Spleen (tissue), 11 donors: Measurements from ENCODE around the gene NPSR1. TPM values are rescaled to one million over a fixed set of nuclear protein-coding genes. Genes with fewer than 3 reads are reported as not detected.

Experiments used
- DNase-seq: peaks from one replicate; pipeline ENCODE4 v3.0.0-alpha.2; 2020
- H3K27ac ChIP-seq, 8 donors: fragments of 200-600 bp; sonication (generic) in 7 of 8; 1 replicate in 4 of 8; 2 replicates in 4 of 8; pipeline versions ENCODE4 v1.5.0 to v1.8.0; 2016 to 2021; ENCODE audit warnings: inconsistent platforms in 4 of 8, mild to moderate bottlenecking in 4 of 8, moderate library complexity in 1 of 8
- H3K27me3 ChIP-seq, 7 donors: fragments of 200-600 bp; sonication (generic) in 6 of 7; replicated peaks in 1 of 7; 1 replicate in 4 of 7; 2 replicates in 3 of 7; pipeline versions ENCODE4 v1.5.0 to v1.8.0; 2016 to 2021; ENCODE audit warnings: inconsistent platforms in 3 of 7, mild to moderate bottlenecking in 1 of 7
- H3K36me3 ChIP-seq, 6 donors: fragments of 200-600 bp; sonication (generic) in 5 of 6; 1 replicate in 4 of 6; 2 replicates in 2 of 6; pipeline versions ENCODE4 v1.5.0 to v1.8.0; 2016 to 2021; ENCODE audit warnings: inconsistent platforms in 2 of 6
- H3K4me1 ChIP-seq, 6 donors: fragments of 200-600 bp; sonication (generic) in 5 of 6; 1 replicate in 3 of 6; 2 replicates in 3 of 6; pipeline versions ENCODE4 v1.5.0 to v1.8.0; 2016 to 2021; ENCODE audit warnings: inconsistent platforms in 3 of 6
- H3K4me3 ChIP-seq, 8 donors: fragments of 200-600 bp; sonication (generic) in 7 of 8; 1 replicate in 4 of 8; 2 replicates in 4 of 8; pipeline versions ENCODE4 v1.5.0 to v1.8.0; 2016 to 2021; ENCODE audit warnings: inconsistent platforms in 4 of 8, mild to moderate bottlenecking in 4 of 8, moderate library complexity in 2 of 8
- H3K9me3 ChIP-seq, 8 donors: fragments of 200-600 bp; sonication (generic) in 7 of 8; 1 replicate in 4 of 8; 2 replicates in 4 of 8; pipeline versions ENCODE4 v1.5.0 to v1.8.0; 2016 to 2021; ENCODE audit warnings: inconsistent platforms in 4 of 8
- CTCF ChIP-seq, 11 experiments: fragments of 200-600 bp in 7 of 11; fragments of 450-650 bp in 4 of 11; sonication (generic) in 4 of 11; IDR thresholded peaks in 8 of 11; conservative IDR thresholded peaks in 3 of 11; 1 replicate in 7 of 11; 2 replicates in 4 of 11; pipeline versions ENCODE4 v1.4.0 to v1.8.0; 2016 to 2021; ENCODE audit warnings: antibody characterized with exemption in 11 of 11, inconsistent platforms in 4 of 11, mild to moderate bottlenecking in 1 of 11
- POLR2A ChIP-seq, 3 donors: fragments of 450-650 bp; IDR thresholded peaks; one replicate each; pipeline ENCODE4 v1.5.1; 2017; ENCODE audit warnings: antibody characterized with exemption in 3 of 3, mild to moderate bottlenecking in 1 of 3
- POLR2AphosphoS5 ChIP-seq, 3 donors: sonication (generic); formaldehyde crosslinking; IDR thresholded peaks; one replicate each; pipeline ENCODE4 v1.5.1; 2017; ENCODE audit warnings: antibody characterized with exemption in 3 of 3
- WGBS, 5 donors: extraction: QIAGEN DNeasy Blood & Tissue Kit in 3 of 5; methylation state at CpG; one replicate each; pipeline versions ENCODE4 v1.1.5 to v1.1.7; 2013 to 2018; 5-methylcytosine and 5-hydroxymethylcytosine counted together
- intact Hi-C: fragments of 100-400 bp; cut with DNase I; formaldehyde crosslinking; loops from one replicate; pipeline ENCODE4 v1.15.0; 2023; ENCODE audit warnings: low total_unique reads
- polyA plus RNA-seq, 3 donors: library from polyadenylated mRNA; stranded (reverse); fragments of 200-250 nt; gene quantifications; one replicate each; pipeline ENCODE4 v1.2.1, GENCODE V29; 2013
- total RNA-seq, 7 donors: library from RNA; depleted of rRNA in 3 of 7; stranded (reverse); fragments of >200 nt in 3 of 7; fragmentation: NEBNext Ultra II Directional in 4 of 7; extraction: Animal tissue kit (Norgen Biotek cat#: 25700) in 4 of 7; gene quantifications; one replicate each; pipeline versions ENCODE4 v1.1.0 to v1.2.1, GENCODE V29; 2016 to 2021
- donor health status: healthy with polysubstance abuse.
- donor health status: DM: no; HTN: no; CAD: no; lungs with moderate emphysema.
- donor health status: DM: no; HTN: no; CAD: no.
- donor health status: Bipolar disorder and iron deficiency.
- donor health status: healthy.
- donor health status: DM: no; HTN: no; CAD: no.
- donor health status: DM: yes; HTN: yes; CAD: no.

The NPSR1 gene
- total and polyA plus RNA-seq, 10 donors, result not detected

- Histone ChIP-seq H3K27me3 (no peaks in the 10 kb centered on the region), H3K4me3 (no peak overlapping the region), H3K27ac (no peak overlapping the region), H3K36me3 (no peaks in the 10 kb centered on the region), H3K4me1 (no peaks in the 10 kb centered on the region), H3K9me3 (no peaks in the 10 kb centered on the region)
- DNase-seq, result no peak
- 74 to 93% (median 87%) methylated on average over 6 of the region's 6 CpGs for WGBS, 5 donors
- TF ChIP-seq POLR2A (IDR thresholded peaks at IDR 0.05), result no peak
- no peak for TF ChIP-seq CTCF (IDR thresholded peaks at IDR 0.05 in 8 of 11, conservative IDR thresholded peaks at IDR 0.05 in 3 of 11)
- TF ChIP-seq POLR2AphosphoS5 (IDR thresholded peaks at IDR 0.05), result no peak
- intact Hi-C loops, result no loop called here
These were observed 14.4 kb downstream of the NPSR1 start for GRCh38 chr7:34672430-34672829.

- no peaks in the 10 kb centered on the region for H3K9me3 ChIP-seq
- H3K4me1 ChIP-seq, result no peaks in the 10 kb centered on the region
- H3K4me3 ChIP-seq, result no peak overlapping the region
- H3K36me3 ChIP-seq, result no peaks in the 10 kb centered on the region
- DNase-seq, result no peak
- TF ChIP-seq CTCF (IDR thresholded peaks at IDR 0.05 in 8 of 11, conservative IDR thresholded peaks at IDR 0.05 in 3 of 11) (no peak), POLR2AphosphoS5 (IDR thresholded peaks at IDR 0.05) (no peak), POLR2A (IDR thresholded peaks at IDR 0.05) (no peak)
- no peaks in the 10 kb centered on the region for H3K27me3 ChIP-seq
- intact Hi-C loops, result no loop called here
- 60 to 93% (median 85%) methylated on average over 3 of the region's 3 CpGs for WGBS, 5 donors
- no peak overlapping the region for H3K27ac ChIP-seq
These were observed 15.0 kb downstream of the NPSR1 start for GRCh38 chr7:34673066-34673465.

DNA sequence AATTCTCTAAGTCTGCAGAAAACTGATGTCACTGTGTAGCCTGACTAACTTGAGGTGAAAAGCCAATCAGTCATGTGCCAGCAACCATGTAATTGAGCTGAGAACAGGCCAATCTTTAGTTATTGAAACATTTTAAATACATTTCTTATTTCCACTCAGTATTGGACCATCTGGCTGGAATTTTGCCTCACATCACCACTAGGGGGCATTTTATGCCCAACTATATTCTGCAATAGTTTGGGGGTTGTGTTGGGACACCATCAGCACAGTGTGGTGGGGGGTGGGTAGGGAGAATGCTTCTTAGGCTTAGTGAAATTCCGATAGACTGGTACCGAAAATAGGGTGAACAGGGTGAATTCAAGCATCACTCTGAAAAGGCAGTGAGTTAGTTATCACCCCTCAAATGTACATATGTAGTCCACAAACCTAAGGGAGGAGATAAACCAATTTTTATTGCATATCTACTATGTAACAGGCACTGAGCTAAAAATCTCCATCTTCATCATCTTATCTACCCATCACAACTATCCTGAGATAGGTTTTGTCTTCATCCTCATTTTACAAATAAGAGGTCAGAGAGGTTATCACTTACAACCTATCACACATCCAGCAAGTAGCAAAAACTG, 17.8 kb downstream of the NPSR1 start:
- intact Hi-C loops, result no loop called here
- H3K9me3 ChIP-seq, result no peaks in the 10 kb centered on the region

GRCh38 chr7:34677491-34677890, 19.5 kb downstream of the NPSR1 start:
- no peaks in the 10 kb centered on the region for H3K4me1 ChIP-seq
- no peak overlapping the region for H3K27ac ChIP-seq
- intact Hi-C loops, result no loop called here
- TF ChIP-seq POLR2AphosphoS5 (IDR thresholded peaks at IDR 0.05) (no peak), CTCF (IDR thresholded peaks at IDR 0.05 in 8 of 11, conservative IDR thresholded peaks at IDR 0.05 in 3 of 11) (no peak), POLR2A (IDR thresholded peaks at IDR 0.05) (no peak)
- H3K36me3 ChIP-seq, result no peaks in the 10 kb centered on the region
- no peak overlapping the region for H3K4me3 ChIP-seq
- H3K9me3 ChIP-seq, result no peaks in the 10 kb centered on the region
- no peaks in the 10 kb centered on the region for H3K27me3 ChIP-seq
- DNase-seq, result no peak
- WGBS, 5 donors, result 45 to 64% (median 51%) methylated on average over 2 of the region's 2 CpGs

More for the DNA sequence above, 17.8 kb downstream of the NPSR1 start:
- DNase-seq, result no peak
- Histone ChIP-seq H3K4me1 (no peaks in the 10 kb centered on the region), H3K27me3 (no peaks in the 10 kb centered on the region), H3K36me3 (no peaks in the 10 kb centered on the region), H3K27ac (no peak overlapping the region), H3K4me3 (no peak overlapping the region)
- peak in 8 of 11 experiments; percentile 21 to 60 (median 49) for TF ChIP-seq CTCF (IDR thresholded peaks at IDR 0.05 in 8 of 11, conservative IDR thresholded peaks at IDR 0.05 in 3 of 11)
- no peak for TF ChIP-seq POLR2AphosphoS5 (IDR thresholded peaks at IDR 0.05)
- no peak for TF ChIP-seq POLR2A (IDR thresholded peaks at IDR 0.05)
- WGBS, 5 donors, result 44 to 68% (median 65%) methylated on average over 2 of the region's 2 CpGs
